Ascending aorta (tissue), 2 donors: Measurements from ENCODE around the gene SPDEF. TPM values are rescaled to one million over a fixed set of nuclear protein-coding genes. Genes with fewer than 3 reads are reported as not detected.

Source experiments
- DNase-seq, 2 donors: peaks; one replicate each; pipeline ENCODE4 v3.0.0-alpha.2; 2019; ENCODE audit warnings: low spot score in 2 of 2
- H3K27ac ChIP-seq, 2 donors: fragments of 200-600 bp; sonication (generic); one replicate each; pipeline ENCODE4 v1.5.1; 2016 to 2017; ENCODE audit warnings: mild to moderate bottlenecking in 1 of 2
- H3K27me3 ChIP-seq: fragments of 200-600 bp; sonication (generic); one replicate; pipeline ENCODE4 v1.5.1; 2017
- H3K36me3 ChIP-seq, 2 donors: fragments of 200-600 bp; sonication (generic); one replicate each; pipeline ENCODE4 v1.5.1; 2016
- H3K4me1 ChIP-seq, 2 donors: fragments of 200-600 bp; sonication (generic); one replicate each; pipeline ENCODE4 v1.5.1; 2016 to 2017; ENCODE audit warnings: mild to moderate bottlenecking in 1 of 2
- H3K4me3 ChIP-seq, 2 donors: fragments of 200-600 bp; sonication (generic); one replicate each; pipeline ENCODE4 v1.5.1; 2016 to 2017; ENCODE audit warnings: mild to moderate bottlenecking in 1 of 2
- H3K9me3 ChIP-seq, 2 donors: fragments of 200-600 bp; sonication (generic); one replicate each; pipeline ENCODE4 v1.5.1; 2016
- intact Hi-C: fragments of 100-400 bp; cut with DNase I; formaldehyde crosslinking; loops from one replicate; pipeline ENCODE4 v1.15.1; 2023
- total RNA-seq: library from RNA; depleted of rRNA; stranded (reverse); fragments of >200 nt; gene quantifications from one replicate; pipeline ENCODE4 v1.1.0, GENCODE V29; 2016
- TF ChIP-seq, protein P1 (sequence below), 3 experiments: fragments of 200-600 bp in 2 of 3; fragments of 450-650 bp in 1 of 3; sonication (generic) in 2 of 3; IDR thresholded peaks; one replicate each; pipeline ENCODE4 v1.5.1; 2016 to 2019; ENCODE audit warnings: antibody characterized with exemption in 3 of 3, mild to moderate bottlenecking in 1 of 3, moderate library complexity in 1 of 3

SPDEF gene
- total RNA-seq, 1 donor from 2014 or later, result not detected

DNA sequence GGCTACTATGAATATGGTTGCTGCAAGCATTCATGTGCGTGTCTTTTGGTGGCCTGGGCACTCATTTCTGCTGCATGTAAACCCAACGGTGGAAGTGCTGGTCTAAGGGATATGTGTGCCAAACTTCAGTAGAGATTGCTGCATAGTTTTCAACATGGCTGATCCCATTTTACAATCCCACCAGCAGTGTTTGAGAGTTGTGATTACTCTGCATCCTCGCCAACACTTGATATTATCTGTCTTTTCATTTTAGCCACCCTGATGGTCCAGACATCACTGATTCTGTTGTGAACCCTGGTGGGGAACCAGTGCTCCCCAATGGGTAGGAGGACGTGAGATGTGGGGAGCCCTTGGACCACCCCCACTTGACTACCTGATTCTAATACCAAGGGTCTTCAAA lies 62.8 kb downstream of the SPDEF start:
- Histone ChIP-seq H3K36me3 (no peaks in the 10 kb centered on the region), H3K27ac (no peak overlapping the region), H3K27me3 (no peaks in the 10 kb centered on the region), H3K4me3 (no peak overlapping the region), H3K9me3 (no peaks in the 10 kb centered on the region), H3K4me1 (no peaks in the 10 kb centered on the region)
- no peak for DNase-seq
- TF ChIP-seq, protein P1, sequence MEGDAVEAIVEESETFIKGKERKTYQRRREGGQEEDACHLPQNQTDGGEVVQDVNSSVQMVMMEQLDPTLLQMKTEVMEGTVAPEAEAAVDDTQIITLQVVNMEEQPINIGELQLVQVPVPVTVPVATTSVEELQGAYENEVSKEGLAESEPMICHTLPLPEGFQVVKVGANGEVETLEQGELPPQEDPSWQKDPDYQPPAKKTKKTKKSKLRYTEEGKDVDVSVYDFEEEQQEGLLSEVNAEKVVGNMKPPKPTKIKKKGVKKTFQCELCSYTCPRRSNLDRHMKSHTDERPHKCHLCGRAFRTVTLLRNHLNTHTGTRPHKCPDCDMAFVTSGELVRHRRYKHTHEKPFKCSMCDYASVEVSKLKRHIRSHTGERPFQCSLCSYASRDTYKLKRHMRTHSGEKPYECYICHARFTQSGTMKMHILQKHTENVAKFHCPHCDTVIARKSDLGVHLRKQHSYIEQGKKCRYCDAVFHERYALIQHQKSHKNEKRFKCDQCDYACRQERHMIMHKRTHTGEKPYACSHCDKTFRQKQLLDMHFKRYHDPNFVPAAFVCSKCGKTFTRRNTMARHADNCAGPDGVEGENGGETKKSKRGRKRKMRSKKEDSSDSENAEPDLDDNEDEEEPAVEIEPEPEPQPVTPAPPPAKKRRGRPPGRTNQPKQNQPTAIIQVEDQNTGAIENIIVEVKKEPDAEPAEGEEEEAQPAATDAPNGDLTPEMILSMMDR (IDR thresholded peaks at IDR 0.05), result no peak
- intact Hi-C loops, result no loop called here

DNA sequence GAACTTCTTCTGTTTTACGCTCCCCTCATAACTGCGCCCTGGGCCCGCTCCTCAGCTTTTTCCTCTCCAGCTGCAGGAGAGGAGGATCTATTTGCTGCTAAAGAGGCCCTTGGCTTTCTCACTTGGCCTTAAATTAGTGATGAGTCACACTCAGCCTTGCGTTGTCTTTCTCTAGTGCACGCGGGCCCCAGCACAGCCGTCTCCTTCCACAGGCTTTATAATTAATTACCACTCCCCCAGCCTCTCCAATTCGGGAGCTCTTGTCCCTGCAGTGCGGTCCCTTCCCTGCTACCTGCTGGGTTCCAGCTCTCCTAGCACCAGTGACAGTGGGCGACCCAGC lies 65.1 kb downstream of the SPDEF start:
- no peaks in the 10 kb centered on the region for H3K27me3 ChIP-seq
- no peaks in the 10 kb centered on the region for H3K36me3 ChIP-seq
- H3K4me3 ChIP-seq, result no peak overlapping the region
- H3K4me1 ChIP-seq, result no peaks in the 10 kb centered on the region
- intact Hi-C loops, result no loop called here
- H3K27ac ChIP-seq, result no peak overlapping the region
- DNase-seq, result no peak
- TF ChIP-seq, protein P1 (IDR thresholded peaks at IDR 0.05), result no peak
- H3K9me3 ChIP-seq, result no peaks in the 10 kb centered on the region

DNA sequence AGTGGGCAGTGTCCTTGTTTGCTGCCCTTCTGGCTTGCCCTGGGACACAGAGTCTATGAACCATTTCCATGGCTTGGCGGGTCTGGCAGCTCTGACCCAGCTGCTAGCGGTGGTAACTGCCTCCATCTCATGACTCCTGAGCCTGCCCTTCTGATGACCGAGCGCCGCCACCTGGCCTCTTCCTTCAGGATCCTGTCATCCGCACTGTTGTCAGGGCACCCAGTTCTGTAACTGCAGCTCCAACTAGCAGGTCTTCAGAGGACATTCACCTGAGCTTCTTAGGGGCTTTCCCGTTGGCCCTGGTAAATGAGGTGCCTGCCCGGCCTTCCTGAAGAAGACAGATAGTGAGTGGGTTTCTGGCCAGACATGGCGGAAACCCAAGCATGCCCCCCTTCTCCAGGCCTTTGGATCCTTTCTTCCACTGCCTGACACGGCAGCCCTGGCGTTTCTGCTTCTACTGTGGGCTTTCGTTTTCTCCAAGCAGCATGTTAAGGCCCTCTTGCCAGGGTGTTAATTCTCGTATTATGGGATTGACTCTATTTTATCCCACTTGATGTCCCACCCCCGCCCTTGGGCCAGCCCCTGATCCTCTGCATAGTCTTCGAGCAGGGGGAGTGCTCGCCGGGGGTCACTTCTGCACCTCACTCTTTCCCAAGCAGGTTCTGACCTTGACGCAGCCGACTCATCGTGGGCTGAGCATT lies 65.6 kb downstream of the SPDEF start:
- Histone ChIP-seq H3K4me1 (no peaks in the 10 kb centered on the region), H3K4me3 (no peak overlapping the region), H3K36me3 (no peaks in the 10 kb centered on the region), H3K27me3 (no peaks in the 10 kb centered on the region), H3K27ac (no peak overlapping the region), H3K9me3 (no peaks in the 10 kb centered on the region)
- intact Hi-C loops, result no loop called here
- TF ChIP-seq, protein P1 (IDR thresholded peaks at IDR 0.05), result no peak
- no peak for DNase-seq

DNA sequence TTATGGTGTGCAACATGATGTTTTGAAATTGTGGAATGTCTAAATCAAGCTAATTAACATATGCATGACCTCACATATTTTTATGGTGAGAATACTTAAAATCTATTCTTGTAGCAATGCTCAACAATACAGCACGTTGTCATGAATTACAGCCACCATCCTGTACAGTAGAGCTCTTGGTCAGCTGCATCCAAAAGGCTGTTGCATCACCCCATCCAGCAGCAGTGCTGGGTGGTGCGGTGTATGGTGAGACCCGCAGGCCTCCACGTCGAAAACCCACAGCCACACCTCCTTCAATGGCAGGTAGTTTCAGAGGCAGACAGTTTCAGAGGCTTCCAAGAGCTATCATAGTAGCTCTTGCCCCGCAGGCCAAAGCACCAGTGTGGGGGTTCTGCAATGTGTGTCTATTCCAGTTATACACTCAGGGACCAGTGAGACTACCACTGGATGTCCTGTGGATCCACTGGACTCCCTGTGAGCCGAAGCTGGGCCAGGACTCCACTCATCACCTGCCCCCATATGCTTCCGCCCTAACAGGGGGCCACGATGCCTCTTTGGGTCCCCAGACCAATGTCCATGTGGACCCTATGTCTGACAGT lies 66.8 kb downstream of the SPDEF start:
- Histone ChIP-seq H3K9me3 (no peaks in the 10 kb centered on the region), H3K4me1 (no peaks in the 10 kb centered on the region), H3K36me3 (no peaks in the 10 kb centered on the region), H3K4me3 (no peak overlapping the region), H3K27me3 (no peaks in the 10 kb centered on the region), H3K27ac (no peak overlapping the region)
- TF ChIP-seq, protein P1 (IDR thresholded peaks at IDR 0.05), result no peak
- no peak for DNase-seq
- intact Hi-C loops, result no loop called here

Other genes starting within 250 kb of the SPDEF start
- 18.8 TPM for gene NUDT3, start 163.7 kb downstream of the SPDEF start, total RNA-seq
- gene RPS10, start 130.3 kb downstream of the SPDEF start, total RNA-seq, result 1,703 TPM
- not detected for gene PACSIN1, start 90.3 kb downstream of the SPDEF start, total RNA-seq
- gene ILRUN, start 140.4 kb upstream of the SPDEF start, total RNA-seq, result 69.6 TPM
- gene SNRPC, start 201.2 kb upstream of the SPDEF start, total RNA-seq, result 113 TPM
- gene BLTP3A, start 235.8 kb upstream of the SPDEF start, total RNA-seq, result 12.7 TPM